Thyroid gland (tissue), 4 donors: ENCODE results near the gene ADAMTS2. TPM values are rescaled to one million over a fixed set of nuclear protein-coding genes. Genes with fewer than 3 reads are reported as not detected.

Experiments
- DNase-seq, 2 donors: peaks; one replicate each; pipeline ENCODE4 v3.0.0-alpha.2; 2019
- H3K27ac ChIP-seq, 3 donors: fragments of 200-600 bp; sonication (generic); 1 replicate in 2 of 3; 2 replicates in 1 of 3; pipeline ENCODE4 v1.5.1; 2016 to 2019; ENCODE audit warnings: mild to moderate bottlenecking in 1 of 3, moderate library complexity in 1 of 3
- H3K27me3 ChIP-seq: fragments of 200-600 bp; sonication (generic); one replicate; pipeline ENCODE4 v1.5.1; 2019
- H3K36me3 ChIP-seq, 2 donors: fragments of 200-600 bp; sonication (generic); one replicate each; pipeline ENCODE4 v1.5.1; 2016 to 2019
- H3K4me1 ChIP-seq, 2 donors: fragments of 200-600 bp; sonication (generic); one replicate each; pipeline ENCODE4 v1.5.1; 2017 to 2019
- H3K4me3 ChIP-seq, 3 donors: fragments of 200-600 bp; sonication (generic); replicated peaks in 1 of 3; 1 replicate in 2 of 3; 2 replicates in 1 of 3; pipeline ENCODE4 v1.5.1; 2016; ENCODE audit warnings: mild to moderate bottlenecking in 1 of 3
- H3K9me3 ChIP-seq: fragments of 200-600 bp; sonication (generic); one replicate; pipeline ENCODE4 v1.5.1; 2017
- CTCF ChIP-seq, 6 experiments: fragments of 200-600 bp in 3 of 6; fragments of 450-650 bp in 3 of 6; sonication (generic) in 3 of 6; IDR thresholded peaks; one replicate each; pipeline ENCODE4 v1.5.1; 2016 to 2019; ENCODE audit warnings: antibody characterized with exemption in 6 of 6, mild to moderate bottlenecking in 2 of 6, inconsistent platforms in 1 of 6, moderate library complexity in 1 of 6
- POLR2A ChIP-seq, 2 donors: fragments of 450-650 bp; IDR thresholded peaks; one replicate each; pipeline ENCODE4 v1.6.1; 2017; ENCODE audit warnings: antibody characterized with exemption in 2 of 2, mild to moderate bottlenecking in 2 of 2, moderate library complexity in 1 of 2
- WGBS, 2 donors: methylation state at CpG; one replicate each; pipeline ENCODE4 v1.1.5; 2017; 5-methylcytosine and 5-hydroxymethylcytosine counted together
- intact Hi-C: fragments of 100-400 bp; cut with DNase I; formaldehyde crosslinking; loops from one replicate; pipeline ENCODE4 v1.15.1; 2023
- total RNA-seq, 4 donors: library from RNA; depleted of rRNA; stranded (reverse); fragments of >200 nt; gene quantifications; one replicate each; pipeline ENCODE4 v1.2.3, GENCODE V29; 2016

Gene ADAMTS2
- total RNA-seq, 4 donors from 2014 or later = 3.5 to 16.2 (median 7.3) TPM

GRCh38 chr5:179153341-179153901 is 191.8 kb downstream of the ADAMTS2 start:
- Histone ChIP-seq H3K27me3 (no peaks in the 10 kb centered on the region), H3K9me3 (no peaks in the 10 kb centered on the region), H3K36me3 (no peaks in the 10 kb centered on the region), H3K4me3 (no peak overlapping the region), H3K27ac (no peak overlapping the region), H3K4me1 (no peaks in the 10 kb centered on the region)
- TF ChIP-seq POLR2A (IDR thresholded peaks at IDR 0.05) (no peak), CTCF (IDR thresholded peaks at IDR 0.05) (no peak)
- WGBS, 2 donors = 100% methylated on average over 2 to 3 of the region's 24 CpGs
- intact Hi-C loops = no loop called here
- no peak for DNase-seq

GRCh38 chr5:179152941-179153340 is 192.3 kb downstream of the ADAMTS2 start:
- no peak for DNase-seq

GRCh38 chr5:179152144-179152895 is 192.9 kb downstream of the ADAMTS2 start:
- Histone ChIP-seq H3K9me3 (no peaks in the 10 kb centered on the region), H3K27ac (no peak overlapping the region), H3K36me3 (no peaks in the 10 kb centered on the region), H3K4me3 (no peak overlapping the region), H3K4me1 (no peaks in the 10 kb centered on the region), H3K27me3 (no peaks in the 10 kb centered on the region)
- whole genome bisulfite sequencing, 2 donors = 74 to 90% methylated on average over 12 to 14 of the region's 18 CpGs
- intact Hi-C loops = no loop called here
- no peak for DNase-seq
- TF ChIP-seq POLR2A (IDR thresholded peaks at IDR 0.05) (no peak), CTCF (IDR thresholded peaks at IDR 0.05) (no peak)

More at GRCh38 chr5:179152941-179153340, 192.3 kb downstream of the ADAMTS2 start:
- H3K9me3 ChIP-seq = no peaks in the 10 kb centered on the region
- WGBS, 2 donors = 92 to 96% methylated on average over 15 of the region's 15 CpGs
- H3K4me1 ChIP-seq = no peaks in the 10 kb centered on the region
- H3K4me3 ChIP-seq = no peak overlapping the region
- intact Hi-C loops = no loop called here
- no peaks in the 10 kb centered on the region for H3K36me3 ChIP-seq
- H3K27me3 ChIP-seq = no peaks in the 10 kb centered on the region
- TF ChIP-seq CTCF (IDR thresholded peaks at IDR 0.05) (no peak), POLR2A (IDR thresholded peaks at IDR 0.05) (no peak)
- no peak overlapping the region for H3K27ac ChIP-seq

GRCh38 chr5:179151286-179152118 is 193.8 kb downstream of the ADAMTS2 start:
- H3K4me1 ChIP-seq = no peaks in the 10 kb centered on the region
- H3K9me3 ChIP-seq = no peaks in the 10 kb centered on the region
- H3K27me3 ChIP-seq = no peaks in the 10 kb centered on the region
- H3K36me3 ChIP-seq = no peaks in the 10 kb centered on the region
- 91 to 98% methylated on average over 10 to 11 of the region's 11 CpGs for WGBS, 2 donors
- DNase-seq = no peak
- TF ChIP-seq POLR2A (IDR thresholded peaks at IDR 0.05) = no peak
- no peak for TF ChIP-seq CTCF (IDR thresholded peaks at IDR 0.05)
- H3K27ac ChIP-seq = no peak overlapping the region
- intact Hi-C loops = no loop called here
- no peak overlapping the region for H3K4me3 ChIP-seq
